ENCODE data around the gene PLTP. TPM values are rescaled to one million over a fixed set of nuclear protein-coding genes. Genes with fewer than 3 reads are reported as not detected.

The PLTP gene
- total and polyA plus RNA-seq, 7 experiments from 2014 or later = 0.31 to 0.44 (median 0.37) TPM; not detected in 3

GRCh38 chr20:45948742-45949541 is 37.0 kb upstream of the PLTP start:
- Histone ChIP-seq H3K36me3 (ENCODE audit: control insufficient read depth in 2 of 3, insufficient read depth in 3 of 3, low read length in 3 of 3) (peaks cover 15 to 99% (median 35%) of the 10 kb centered on the region in 3 experiments), H3K4me3 (ENCODE audit: low read length) (no peak overlapping the region), H3K27me3 (ENCODE audit: control insufficient read depth in 2 of 2, insufficient read depth in 2 of 2, low read length in 2 of 2) (no peaks in the 10 kb centered on the region), H3K27ac (ENCODE audit: low read depth, low read length) (no peak overlapping the region), H3K4me1 (ENCODE audit: control insufficient read depth in 2 of 2, insufficient read depth in 2 of 2, low read length in 2 of 2) (no peaks in the 10 kb centered on the region), H3K9me3 (ENCODE audit: control insufficient read depth in 2 of 3, low read length in 3 of 3) (no peaks in the 10 kb centered on the region)
- ChIA-PET POLR2A (interaction anchor here (0.5 to 5.9 kb wide), 6 partner anchors 9 to 23 kb away, joined by 3 to 55 read pairs (median 4); partner anchors contain the start of genes PCIF1 and ZNF335), CTCF (interaction anchor here (0.6 kb wide), 1 partner anchor 1488 kb away, joined by 4 read pairs; no protein-coding TSS in a partner anchor)
- intact Hi-C loops (cut with micrococcal nuclease) = no loop called here
- ATAC-seq (no peak), DNase-seq (no peak)
- no peak overlapping the region for H3K4me3 Mint-ChIP-seq
- H3K27ac Mint-ChIP-seq = peak overlapping the region in 6 of 9 donors; percentile 11 to 65 (median 38)
- no peaks in the 10 kb centered on the region for H3K27me3 Mint-ChIP-seq
- no peaks in the 10 kb centered on the region for H3K9me3 Mint-ChIP-seq
- H3K4me1 Mint-ChIP-seq = peaks cover 0 to 14% (median 5%) of the 10 kb centered on the region in 7 donors
- H3K36me3 Mint-ChIP-seq = peaks cover 4 to 27% (median 12%) of the 10 kb centered on the region in 5 donors

- no peak for DNase-seq
- intact Hi-C loops (cut with micrococcal nuclease) = no loop called here
- no peak for ATAC-seq
- no peaks in the 10 kb centered on the region for H3K4me1 ChIP-seq (ENCODE audit: control insufficient read depth in 2 of 2, insufficient read depth in 2 of 2, low read length in 2 of 2)
- no peaks in the 10 kb centered on the region for H3K9me3 ChIP-seq (ENCODE audit: control insufficient read depth in 2 of 3, low read length in 3 of 3)
- H3K9me3 Mint-ChIP-seq = no peaks in the 10 kb centered on the region
- peaks cover 19 to 99% (median 41%) of the 10 kb centered on the region in 3 experiments for H3K36me3 ChIP-seq (ENCODE audit: control insufficient read depth in 2 of 3, insufficient read depth in 3 of 3, low read length in 3 of 3)
- peaks cover 5 to 30% (median 14%) of the 10 kb centered on the region in 5 donors for H3K36me3 Mint-ChIP-seq
- H3K27ac Mint-ChIP-seq = peak overlapping the region in 3 of 9 donors; percentile 23 to 81 (median 32)
- no peaks in the 10 kb centered on the region for H3K27me3 ChIP-seq (ENCODE audit: control insufficient read depth in 2 of 2, insufficient read depth in 2 of 2, low read length in 2 of 2)
- no peaks in the 10 kb centered on the region for H3K27me3 Mint-ChIP-seq
- peaks cover 0 to 14% (median 5%) of the 10 kb centered on the region in 7 donors for H3K4me1 Mint-ChIP-seq
- ChIA-PET POLR2A (interaction anchor here (0.5 to 5.9 kb wide), 3 partner anchors 10 to 21 kb away, joined by 3 to 55 read pairs (median 4); partner anchors contain the start of gene PCIF1), CTCF (interaction anchor here (0.6 kb wide), 1 partner anchor 1487 kb away, joined by 4 read pairs; no protein-coding TSS in a partner anchor)
- H3K4me3 Mint-ChIP-seq = no peak overlapping the region
- H3K27ac ChIP-seq (ENCODE audit: low read depth, low read length) = no peak overlapping the region
- no peak overlapping the region for H3K4me3 ChIP-seq (ENCODE audit: low read length)
Observed at GRCh38 chr20:45948261-45948733, 36.3 kb upstream of the PLTP start.

- CTCF ChIA-PET = no interaction called here
- Histone ChIP-seq H3K36me3 (ENCODE audit: control insufficient read depth in 2 of 3, insufficient read depth in 3 of 3, low read length in 3 of 3) (peaks cover 22 to 99% (median 43%) of the 10 kb centered on the region in 3 experiments), H3K4me1 (ENCODE audit: control insufficient read depth in 2 of 2, insufficient read depth in 2 of 2, low read length in 2 of 2) (no peaks in the 10 kb centered on the region), H3K27ac (ENCODE audit: low read depth, low read length) (no peak overlapping the region), H3K4me3 (ENCODE audit: low read length) (no peak overlapping the region), H3K27me3 (ENCODE audit: control insufficient read depth in 2 of 2, insufficient read depth in 2 of 2, low read length in 2 of 2) (no peaks in the 10 kb centered on the region), H3K9me3 (ENCODE audit: control insufficient read depth in 2 of 3, low read length in 3 of 3) (no peaks in the 10 kb centered on the region)
- POLR2A ChIA-PET = interaction anchor here (0.6 to 5.9 kb wide), 2 partner anchors 11 to 80 kb away, joined by 3 to 55 read pairs; partner anchors contain the start of gene PCIF1
- intact Hi-C loops (cut with micrococcal nuclease) = no loop called here
- peaks cover 5 to 34% (median 14%) of the 10 kb centered on the region in 5 donors for H3K36me3 Mint-ChIP-seq
- peaks cover 0 to 14% (median 5%) of the 10 kb centered on the region in 7 donors for H3K4me1 Mint-ChIP-seq
- H3K27me3 Mint-ChIP-seq = no peaks in the 10 kb centered on the region
- ATAC-seq = no peak
- H3K4me3 Mint-ChIP-seq = no peak overlapping the region
- peak overlapping the region in 1 of 9 donors; percentile 32 for H3K27ac Mint-ChIP-seq
- no peak for DNase-seq
- H3K9me3 Mint-ChIP-seq = no peaks in the 10 kb centered on the region
Observed at GRCh38 chr20:45947110-45947866, 35.3 kb upstream of the PLTP start.

GRCh38 chr20:45946149-45946970 is 34.4 kb upstream of the PLTP start:
- H3K36me3 ChIP-seq (ENCODE audit: control insufficient read depth in 2 of 3, insufficient read depth in 3 of 3, low read length in 3 of 3) = peaks cover 13 to 96% (median 37%) of the 10 kb centered on the region in 3 experiments
- peak; percentile 72 for ATAC-seq
- no peaks in the 10 kb centered on the region for H3K4me1 ChIP-seq (ENCODE audit: control insufficient read depth in 2 of 2, insufficient read depth in 2 of 2, low read length in 2 of 2)
- H3K27me3 ChIP-seq (ENCODE audit: control insufficient read depth in 2 of 2, insufficient read depth in 2 of 2, low read length in 2 of 2) = no peaks in the 10 kb centered on the region
- Mint-ChIP-seq H3K4me1 (peaks cover 0 to 13% (median 0%) of the 10 kb centered on the region in 7 donors), H3K9me3 (no peaks in the 10 kb centered on the region), H3K36me3 (peaks cover 5 to 28% (median 11%) of the 10 kb centered on the region in 5 donors), H3K4me3 (peak overlapping the region in 1 of 10 donors; percentile 25), H3K27me3 (no peaks in the 10 kb centered on the region), H3K27ac (peak overlapping the region in 4 of 9 donors; percentile 7 to 62 (median 47))
- H3K4me3 ChIP-seq (ENCODE audit: low read length) = no peak overlapping the region
- ChIA-PET POLR2A (interaction anchor here (5.9 kb wide), 1 partner anchor 10 kb away, joined by 55 read pairs; the partner anchor contains the start of gene PCIF1), CTCF (no interaction called here)
- intact Hi-C loops (cut with micrococcal nuclease) = no loop called here
- H3K27ac ChIP-seq (ENCODE audit: low read depth, low read length) = no peak overlapping the region
- DNase-seq = no peak
- H3K9me3 ChIP-seq (ENCODE audit: control insufficient read depth in 2 of 3, low read length in 3 of 3) = no peaks in the 10 kb centered on the region

- no peaks in the 10 kb centered on the region for H3K27me3 Mint-ChIP-seq
- POLR2A ChIA-PET = interaction anchor here (0.6 to 5.9 kb wide), 2 partner anchors 9 to 21 kb away, joined by 6 to 55 read pairs; partner anchors contain the start of gene PCIF1
Observed at GRCh38 chr20:45945678-45946148, 33.8 kb upstream of the PLTP start.

More at GRCh38 chr20:45945678-45946148, 33.8 kb upstream of the PLTP start:
- H3K27ac ChIP-seq (ENCODE audit: low read depth, low read length) = no peak overlapping the region
- no peaks in the 10 kb centered on the region for H3K9me3 Mint-ChIP-seq
- no peak for DNase-seq
- H3K36me3 ChIP-seq (ENCODE audit: control insufficient read depth in 2 of 3, insufficient read depth in 3 of 3, low read length in 3 of 3) = peaks cover 16 to 96% (median 37%) of the 10 kb centered on the region in 3 experiments
- peaks cover 0 to 13% (median 0%) of the 10 kb centered on the region in 7 donors for H3K4me1 Mint-ChIP-seq
- H3K4me3 ChIP-seq (ENCODE audit: low read length) = no peak overlapping the region
- no peaks in the 10 kb centered on the region for H3K27me3 ChIP-seq (ENCODE audit: control insufficient read depth in 2 of 2, insufficient read depth in 2 of 2, low read length in 2 of 2)
- intact Hi-C loops (cut with micrococcal nuclease) = no loop called here
- no peaks in the 10 kb centered on the region for H3K4me1 ChIP-seq (ENCODE audit: control insufficient read depth in 2 of 2, insufficient read depth in 2 of 2, low read length in 2 of 2)
- CTCF ChIA-PET = interaction anchor here (1.7 kb wide), 1 partner anchor 24 kb away, joined by 4 read pairs; no protein-coding TSS in a partner anchor
- ATAC-seq = peak; percentile 37
- H3K27ac Mint-ChIP-seq = peak overlapping the region in 1 of 9 donors; percentile 21
- H3K9me3 ChIP-seq (ENCODE audit: control insufficient read depth in 2 of 3, low read length in 3 of 3) = no peaks in the 10 kb centered on the region
- peaks cover 5 to 28% (median 11%) of the 10 kb centered on the region in 5 donors for H3K36me3 Mint-ChIP-seq
- no peak overlapping the region for H3K4me3 Mint-ChIP-seq
